Measurements from ENCODE around the gene DNAH17.

DNA sequence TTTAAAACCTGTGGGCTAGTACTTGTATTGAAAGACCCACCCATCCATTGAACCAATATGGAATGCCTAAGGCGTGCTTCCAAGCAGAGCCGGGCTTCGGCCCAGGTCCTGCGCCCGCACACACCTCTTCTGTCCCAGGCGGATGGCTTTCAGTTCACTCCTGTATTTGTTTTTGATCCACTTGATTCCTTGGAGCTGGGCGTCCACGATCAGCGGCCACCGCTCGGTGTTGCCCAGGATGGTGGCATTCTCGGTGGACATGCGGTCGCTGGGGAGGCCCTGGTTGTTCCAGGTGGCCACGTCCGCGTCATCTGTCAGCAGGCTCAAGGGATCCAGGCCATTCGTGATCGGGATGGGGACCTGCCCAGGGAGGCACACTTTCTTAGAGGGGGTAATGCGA is 122.8 kb downstream of the DNAH17 start:
- TF ChIP-seq EZH2phosphoT487 (IDR thresholded peaks at IDR 0.05; ENCODE audit: insufficient read depth, low read depth): no peak
- TF ChIP-seq EZH2 (IDR thresholded peaks at IDR 0.05; ENCODE audit: insufficient read depth, poor library complexity, severe bottlenecking): no peak
